SJCRH30 (cell line): ENCODE results near the gene PCK1. TPM values are rescaled to one million over a fixed set of nuclear protein-coding genes. Genes with fewer than 3 reads are reported as not detected.

Experiments used
- DNase-seq, 2 experiments: peaks; one replicate each; pipeline ENCODE4 v3.0.0-alpha.2; 2015 to 2020
- H3K27ac ChIP-seq: fragments of 250-450 bp; sonication (Bioruptor Pico); 2 replicates; pipeline ENCODE4 v1.5.1; 2020; ENCODE audit warnings: mild to moderate bottlenecking, moderate library complexity
- H3K27me3 ChIP-seq: fragments of 250-450 bp; sonication (Bioruptor Pico); 2 replicates; pipeline ENCODE4 v1.5.1; 2020; ENCODE audit warnings: mild to moderate bottlenecking, moderate library complexity
- H3K36me3 ChIP-seq: fragments of 250-450 bp; sonication (Bioruptor Pico); 2 replicates; pipeline ENCODE4 v1.5.1; 2020; ENCODE audit warnings: mild to moderate bottlenecking, moderate library complexity
- H3K4me1 ChIP-seq: fragments of 250-450 bp; sonication (Bioruptor Pico); 2 replicates; pipeline ENCODE4 v1.5.1; 2020; ENCODE audit warnings: mild to moderate bottlenecking, moderate library complexity
- H3K4me3 ChIP-seq: fragments of 250-450 bp; sonication (Bioruptor Pico); 2 replicates; pipeline ENCODE4 v1.5.1; 2020; ENCODE audit warnings: mild to moderate bottlenecking, moderate library complexity
- H3K9me3 ChIP-seq: fragments of 250-450 bp; sonication (Bioruptor Pico); replicated peaks from 2 replicates; pipeline ENCODE4 v1.5.1; 2020; ENCODE audit warnings: mild to moderate bottlenecking, moderate library complexity
- total RNA-seq: library from RNA; depleted of rRNA; stranded (reverse); fragments of >200 nt; shearing (Covaris generic); gene quantifications from 2 replicates; pipeline ENCODE4 v1.2.3, GENCODE V29; 2014

The PCK1 gene
- total RNA-seq, 1 experiment from 2014 or later, result not detected

DNA sequence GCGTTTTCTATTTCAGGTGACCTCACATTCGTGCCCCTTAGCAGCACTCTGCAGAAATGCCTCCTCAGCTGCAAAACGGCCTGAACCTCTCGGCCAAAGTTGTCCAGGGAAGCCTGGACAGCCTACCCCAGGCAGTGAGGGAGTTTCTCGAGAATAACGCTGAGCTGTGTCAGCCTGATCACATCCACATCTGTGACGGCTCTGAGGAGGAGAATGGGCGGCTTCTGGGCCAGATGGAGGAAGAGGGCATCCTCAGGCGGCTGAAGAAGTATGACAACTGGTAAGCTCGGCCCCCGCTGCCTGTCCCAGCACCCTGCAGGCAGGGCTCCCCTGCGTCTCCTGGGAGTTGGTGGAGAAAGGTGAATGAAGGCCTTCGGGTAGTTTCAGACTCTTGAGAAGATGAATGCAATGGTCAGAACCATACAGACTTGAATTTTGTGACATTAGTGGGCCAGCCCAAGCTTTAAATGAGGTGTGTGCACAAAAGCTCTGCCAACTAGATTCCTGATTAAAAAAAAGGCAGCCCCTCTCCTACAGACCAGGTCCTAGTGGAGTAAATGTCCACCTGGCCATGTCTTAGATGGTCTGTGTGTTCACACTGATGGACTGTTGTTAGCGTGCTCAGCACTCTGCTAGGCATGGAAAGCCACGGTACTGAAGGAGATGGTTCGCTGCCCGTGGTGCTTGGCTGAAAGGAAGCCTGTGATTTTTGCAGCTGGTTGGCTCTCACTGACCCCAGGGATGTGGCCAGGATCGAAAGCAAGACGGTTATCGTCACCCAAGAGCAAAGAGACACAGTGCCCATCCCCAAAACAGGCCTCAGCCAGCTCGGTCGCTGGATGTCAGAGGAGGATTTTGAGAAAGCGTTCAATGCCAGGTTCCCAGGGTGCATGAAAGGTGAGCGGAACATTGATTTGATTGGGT is 708 bp downstream of the PCK1 start:
- no peak overlapping the region for H3K27ac ChIP-seq
- H3K9me3 ChIP-seq, result no peaks in the 10 kb centered on the region
- no peak overlapping the region for H3K4me3 ChIP-seq
- no peak for DNase-seq
- peaks cover 29% of the 10 kb centered on the region for H3K27me3 ChIP-seq
- peaks cover 9% of the 10 kb centered on the region; the same call in 1 of the 2 replicates for H3K4me1 ChIP-seq
- H3K36me3 ChIP-seq, result no peaks in the 10 kb centered on the region

DNA sequence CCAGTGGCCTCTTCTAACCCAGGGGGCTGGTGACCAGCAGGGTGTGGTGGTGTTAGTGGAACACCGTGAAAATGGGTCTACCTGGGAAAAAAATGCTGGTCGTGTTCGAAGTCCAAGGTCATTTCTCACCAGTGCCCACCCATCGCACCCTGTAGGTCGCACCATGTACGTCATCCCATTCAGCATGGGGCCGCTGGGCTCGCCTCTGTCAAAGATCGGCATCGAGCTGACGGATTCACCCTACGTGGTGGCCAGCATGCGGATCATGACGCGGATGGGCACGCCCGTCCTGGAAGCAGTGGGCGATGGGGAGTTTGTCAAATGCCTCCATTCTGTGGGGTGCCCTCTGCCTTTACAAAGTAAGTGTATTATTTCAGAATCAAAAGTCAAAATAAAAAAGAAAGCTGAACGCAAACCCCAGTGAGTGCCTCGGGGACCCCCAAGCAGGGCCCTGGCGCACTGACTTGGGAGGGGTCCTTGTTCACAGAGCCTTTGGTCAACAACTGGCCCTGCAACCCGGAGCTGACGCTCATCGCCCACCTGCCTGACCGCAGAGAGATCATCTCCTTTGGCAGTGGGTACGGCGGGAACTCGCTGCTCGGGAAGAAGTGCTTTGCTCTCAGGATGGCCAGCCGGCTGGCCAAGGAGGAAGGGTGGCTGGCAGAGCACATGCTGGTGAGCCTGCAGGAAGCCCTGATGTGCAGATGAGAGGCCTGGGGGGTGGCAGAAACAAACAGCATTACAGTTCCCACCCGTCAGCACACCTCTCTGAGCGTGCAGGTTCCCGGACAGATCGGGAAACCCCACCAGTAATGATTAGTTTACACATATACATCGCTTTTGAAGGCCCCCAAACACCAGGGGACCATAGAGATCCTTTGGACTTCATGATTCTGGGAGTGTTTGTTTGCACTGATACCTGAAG is 1.9 kb downstream of the PCK1 start:
- Histone ChIP-seq H3K27ac (no peak overlapping the region), H3K36me3 (no peaks in the 10 kb centered on the region), H3K27me3 (peaks cover 26% of the 10 kb centered on the region), H3K4me1 (peaks cover 9% of the 10 kb centered on the region; the same call in 1 of the 2 replicates), H3K9me3 (no peaks in the 10 kb centered on the region), H3K4me3 (no peak overlapping the region)
- no peak for DNase-seq

DNA sequence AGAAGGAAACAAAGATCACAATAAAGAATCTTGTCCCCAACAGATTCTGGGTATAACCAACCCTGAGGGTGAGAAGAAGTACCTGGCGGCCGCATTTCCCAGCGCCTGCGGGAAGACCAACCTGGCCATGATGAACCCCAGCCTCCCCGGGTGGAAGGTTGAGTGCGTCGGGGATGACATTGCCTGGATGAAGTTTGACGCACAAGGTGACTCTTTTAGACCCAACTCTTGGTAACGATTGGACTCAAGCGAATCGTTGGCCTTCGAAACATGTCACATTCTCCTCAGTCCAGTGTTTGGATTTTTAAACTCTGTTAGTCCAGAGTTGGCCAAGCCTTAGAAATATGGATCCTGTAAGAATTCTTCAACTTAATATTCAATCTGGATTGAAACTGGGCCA is 2.6 kb downstream of the PCK1 start:
- no peaks in the 10 kb centered on the region for H3K36me3 ChIP-seq
- peaks cover 9% of the 10 kb centered on the region; the same call in 1 of the 2 replicates for H3K4me1 ChIP-seq
- H3K27ac ChIP-seq, result no peak overlapping the region
- DNase-seq, result no peak
- no peak overlapping the region for H3K4me3 ChIP-seq
- H3K9me3 ChIP-seq, result no peaks in the 10 kb centered on the region
- H3K27me3 ChIP-seq, result peaks cover 25% of the 10 kb centered on the region

DNA sequence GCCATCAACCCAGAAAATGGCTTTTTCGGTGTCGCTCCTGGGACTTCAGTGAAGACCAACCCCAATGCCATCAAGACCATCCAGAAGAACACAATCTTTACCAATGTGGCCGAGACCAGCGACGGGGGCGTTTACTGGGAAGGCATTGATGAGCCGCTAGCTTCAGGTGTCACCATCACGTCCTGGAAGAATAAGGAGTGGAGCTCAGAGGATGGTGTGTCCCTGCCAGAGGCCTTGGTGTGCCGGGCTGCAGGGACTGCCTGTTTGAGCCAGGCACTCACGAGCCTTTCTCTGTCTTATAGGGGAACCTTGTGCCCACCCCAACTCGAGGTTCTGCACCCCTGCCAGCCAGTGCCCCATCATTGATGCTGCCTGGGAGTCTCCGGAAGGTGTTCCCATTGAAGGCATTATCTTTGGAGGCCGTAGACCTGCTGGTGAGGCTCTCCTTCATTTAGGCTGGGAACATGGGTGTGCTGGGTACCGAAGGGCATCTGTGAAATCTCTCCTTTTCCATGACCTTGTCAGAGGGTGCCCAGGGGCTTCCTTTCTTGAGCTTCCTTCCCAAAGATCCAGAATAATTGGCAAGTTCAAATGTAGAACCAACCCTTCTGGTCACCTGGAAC is 3.4 kb downstream of the PCK1 start:
- peaks cover 7% of the 10 kb centered on the region; the same call in 1 of the 2 replicates for H3K4me1 ChIP-seq
- peaks cover 18% of the 10 kb centered on the region for H3K27me3 ChIP-seq
- H3K9me3 ChIP-seq, result no peaks in the 10 kb centered on the region
- no peak overlapping the region for H3K4me3 ChIP-seq
- no peak for DNase-seq
- no peak overlapping the region for H3K27ac ChIP-seq
- H3K36me3 ChIP-seq, result no peaks in the 10 kb centered on the region

DNA sequence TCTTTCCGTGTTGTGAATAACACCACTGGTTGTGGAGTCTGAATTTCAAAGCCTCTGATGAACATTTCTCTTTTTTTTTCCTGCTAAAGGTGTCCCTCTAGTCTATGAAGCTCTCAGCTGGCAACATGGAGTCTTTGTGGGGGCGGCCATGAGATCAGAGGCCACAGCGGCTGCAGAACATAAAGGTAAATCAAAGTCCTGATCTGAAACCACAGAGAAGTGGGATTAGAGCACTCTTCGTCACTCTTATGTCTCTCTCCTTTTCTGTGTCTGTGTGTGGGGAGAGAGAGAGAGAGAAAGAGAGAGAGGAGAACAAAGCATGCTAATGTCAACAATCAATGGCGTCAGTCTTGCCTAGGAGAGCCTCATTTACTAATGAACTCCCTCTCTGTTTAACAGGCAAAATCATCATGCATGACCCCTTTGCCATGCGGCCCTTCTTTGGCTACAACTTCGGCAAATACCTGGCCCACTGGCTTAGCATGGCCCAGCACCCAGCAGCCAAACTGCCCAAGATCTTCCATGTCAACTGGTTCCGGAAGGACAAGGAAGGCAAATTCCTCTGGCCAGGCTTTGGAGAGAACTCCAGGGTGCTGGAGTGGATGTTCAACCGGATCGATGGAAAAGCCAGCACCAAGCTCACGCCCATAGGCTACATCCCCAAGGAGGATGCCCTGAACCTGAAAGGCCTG is 4.2 kb downstream of the PCK1 start:
- DNase-seq, result no peak
- Histone ChIP-seq H3K9me3 (no peaks in the 10 kb centered on the region), H3K27ac (no peak overlapping the region), H3K27me3 (peaks cover 10% of the 10 kb centered on the region), H3K36me3 (no peaks in the 10 kb centered on the region), H3K4me3 (no peak overlapping the region), H3K4me1 (peaks cover 7% of the 10 kb centered on the region; the same call in 1 of the 2 replicates)

DNA sequence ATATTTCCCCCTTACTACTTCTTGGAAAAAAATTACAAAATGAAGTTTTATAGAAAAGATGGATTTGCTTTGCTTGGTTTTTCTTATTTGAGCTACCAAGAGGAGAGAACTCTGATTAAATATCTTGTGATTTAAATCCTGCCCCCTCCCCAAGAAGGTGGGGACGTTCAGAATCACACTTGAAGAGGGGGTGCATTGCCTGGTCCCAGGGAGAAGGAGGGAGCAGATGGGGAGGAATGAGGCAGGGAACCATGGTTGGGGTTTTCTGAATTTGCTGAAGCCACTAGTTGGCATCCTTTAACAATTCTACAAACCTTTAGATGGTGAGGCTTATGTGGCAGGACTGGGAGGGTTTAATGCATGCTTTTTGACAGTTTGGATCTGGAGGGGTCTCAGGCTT is 5.5 kb downstream of the PCK1 start:
- no peaks in the 10 kb centered on the region for H3K9me3 ChIP-seq
- no peak overlapping the region for H3K27ac ChIP-seq
- H3K27me3 ChIP-seq, result peaks cover 2% of the 10 kb centered on the region
- no peaks in the 10 kb centered on the region for H3K36me3 ChIP-seq
- peaks cover 11% of the 10 kb centered on the region for H3K4me1 ChIP-seq
- no peak for DNase-seq
- no peak overlapping the region for H3K4me3 ChIP-seq

DNA sequence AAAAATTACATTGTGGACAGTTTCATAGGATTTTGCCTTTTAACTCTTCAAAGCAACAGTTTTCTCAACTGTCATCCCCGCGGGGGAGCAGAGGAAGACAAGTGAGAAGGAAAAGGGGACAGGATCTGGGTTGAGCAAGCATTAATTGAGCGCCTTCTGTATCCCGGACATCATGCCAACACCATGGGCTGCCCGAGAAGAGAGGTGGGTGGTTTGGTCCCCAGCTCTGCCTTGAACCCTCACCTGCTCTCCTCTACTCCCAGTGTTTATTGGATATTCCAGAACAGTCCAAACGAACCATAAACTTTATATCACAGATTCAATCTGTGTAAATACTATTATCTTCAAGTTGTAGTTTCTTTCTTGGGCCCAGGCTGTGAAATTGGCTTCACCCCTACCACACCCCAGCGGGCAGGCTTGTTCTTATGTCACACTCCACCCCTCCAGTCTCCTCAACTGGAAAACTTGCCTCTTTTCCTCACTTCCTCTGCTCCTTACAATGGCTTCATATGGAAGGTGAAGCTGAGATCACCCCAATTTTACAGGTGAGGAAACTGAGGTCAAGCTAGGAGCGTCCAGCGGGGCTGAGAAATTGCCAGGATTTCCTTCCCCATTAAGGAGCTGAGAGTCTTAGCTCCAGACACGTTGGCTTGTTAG is 6.0 kb downstream of the PCK1 start:
- no peak overlapping the region for H3K27ac ChIP-seq
- no peaks in the 10 kb centered on the region; the same call in 1 of the 2 replicates for H3K27me3 ChIP-seq
- peaks cover 11% of the 10 kb centered on the region for H3K4me1 ChIP-seq
- no peak overlapping the region for H3K4me3 ChIP-seq
- no peak for DNase-seq
- H3K36me3 ChIP-seq, result no peaks in the 10 kb centered on the region
- H3K9me3 ChIP-seq, result no peaks in the 10 kb centered on the region

DNA sequence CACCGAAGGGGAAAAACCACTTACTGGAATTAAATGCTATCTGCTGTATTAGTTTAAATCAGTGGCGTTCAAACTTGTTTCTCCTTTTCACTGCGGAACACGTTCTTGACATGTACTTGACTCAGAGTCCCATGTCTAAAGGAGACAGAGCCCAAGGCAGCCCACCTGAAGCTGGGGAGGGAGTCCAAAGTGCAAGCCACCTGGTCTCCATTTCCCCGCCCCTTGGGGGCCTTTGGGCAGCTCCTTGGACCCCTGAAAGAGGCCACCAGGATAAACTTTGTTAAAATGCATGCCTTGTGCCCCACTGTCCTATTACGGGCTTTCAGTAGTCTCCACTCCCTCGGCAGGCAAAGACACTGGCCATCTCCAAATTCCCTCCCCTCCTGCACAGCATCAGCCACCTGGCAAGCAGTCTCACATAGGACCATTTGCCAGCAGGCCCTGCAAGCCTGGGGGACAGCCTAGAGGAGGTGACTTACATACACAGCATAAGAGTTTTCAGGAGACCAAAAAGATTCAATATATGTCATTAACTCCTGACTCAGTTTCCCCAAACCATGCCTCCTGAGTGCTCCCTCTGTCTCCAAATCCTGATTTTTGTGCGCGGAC is 6.7 kb downstream of the PCK1 start:
- H3K27me3 ChIP-seq, result no peaks in the 10 kb centered on the region; the same call in 1 of the 2 replicates
- DNase-seq, result no peak
- H3K36me3 ChIP-seq, result no peaks in the 10 kb centered on the region

DNA sequence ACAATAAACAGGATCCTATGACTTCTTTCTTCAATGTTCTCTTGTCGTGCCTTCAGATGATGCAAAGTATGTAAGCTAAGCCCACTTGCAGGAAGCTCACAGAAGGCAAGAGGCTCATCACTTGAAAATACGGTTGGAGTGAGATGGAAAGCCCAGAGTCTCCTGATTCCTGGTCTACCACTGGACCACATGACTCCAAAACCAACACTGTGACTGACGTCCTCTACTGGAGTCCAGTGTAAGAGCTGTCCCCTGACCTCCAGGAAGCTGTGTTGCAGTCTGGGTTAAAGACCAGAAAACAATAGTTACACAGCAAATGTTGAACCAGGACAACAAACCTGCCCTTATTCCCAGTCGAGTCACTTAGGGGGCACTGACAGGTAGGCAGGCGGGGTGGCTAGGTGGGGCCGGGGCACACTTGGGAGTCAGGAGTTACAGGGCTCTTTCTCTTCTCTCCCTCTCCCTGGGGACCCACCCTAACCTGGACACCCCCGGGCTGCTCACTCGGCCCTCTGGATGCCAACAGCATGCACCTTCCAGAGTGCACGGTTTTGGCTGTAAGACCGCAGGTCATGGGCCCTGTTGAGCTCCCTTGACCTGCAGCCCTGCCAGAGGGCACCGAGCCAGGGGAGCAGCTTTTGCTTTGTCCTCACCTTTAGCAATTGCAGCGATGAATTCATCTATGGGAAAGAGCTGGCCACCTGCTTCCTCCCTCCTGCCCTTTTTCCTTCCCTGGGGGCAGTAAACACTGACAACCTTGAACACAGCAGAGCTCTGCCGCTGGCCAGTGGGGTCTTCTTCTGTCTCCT is 7.4 kb downstream of the PCK1 start:
- no peak for DNase-seq
- H3K27ac ChIP-seq, result no peak overlapping the region

More for the DNA sequence above, 6.7 kb downstream of the PCK1 start:
- no peaks in the 10 kb centered on the region for H3K9me3 ChIP-seq
- no peak overlapping the region for H3K4me3 ChIP-seq
- peaks cover 11% of the 10 kb centered on the region for H3K4me1 ChIP-seq
- no peak overlapping the region for H3K27ac ChIP-seq

DNA sequence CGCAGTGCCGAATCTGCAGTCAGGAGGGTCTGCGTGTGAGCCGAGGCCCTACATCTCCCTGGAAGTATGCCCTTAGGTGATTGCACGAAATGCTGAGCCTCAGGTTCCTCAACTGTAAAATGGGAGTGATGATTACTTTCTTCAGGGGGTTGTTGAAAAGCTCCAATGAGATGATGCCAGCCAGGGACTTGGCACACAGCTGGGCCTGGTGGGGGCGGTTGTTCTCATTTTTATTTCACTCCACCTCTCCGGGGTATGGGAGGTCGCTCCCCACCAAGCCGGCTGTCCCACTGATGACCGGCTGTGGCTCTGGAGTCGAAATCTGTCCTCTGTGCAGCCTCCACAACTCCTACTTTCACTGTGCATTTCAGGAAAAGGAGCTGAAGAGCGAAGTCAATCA is 8.1 kb downstream of the PCK1 start:
- H3K36me3 ChIP-seq, result no peaks in the 10 kb centered on the region
- H3K4me3 ChIP-seq, result no peak overlapping the region
- no peaks in the 10 kb centered on the region; the same call in 1 of the 2 replicates for H3K27me3 ChIP-seq
- H3K4me1 ChIP-seq, result peaks cover 23% of the 10 kb centered on the region
- no peak overlapping the region for H3K27ac ChIP-seq
- DNase-seq, result no peak
- no peaks in the 10 kb centered on the region for H3K9me3 ChIP-seq

More for the DNA sequence above, 7.4 kb downstream of the PCK1 start:
- Histone ChIP-seq H3K27me3 (no peaks in the 10 kb centered on the region; the same call in 1 of the 2 replicates), H3K9me3 (no peaks in the 10 kb centered on the region), H3K36me3 (no peaks in the 10 kb centered on the region), H3K4me1 (peaks cover 17% of the 10 kb centered on the region), H3K4me3 (no peak overlapping the region)

DNA sequence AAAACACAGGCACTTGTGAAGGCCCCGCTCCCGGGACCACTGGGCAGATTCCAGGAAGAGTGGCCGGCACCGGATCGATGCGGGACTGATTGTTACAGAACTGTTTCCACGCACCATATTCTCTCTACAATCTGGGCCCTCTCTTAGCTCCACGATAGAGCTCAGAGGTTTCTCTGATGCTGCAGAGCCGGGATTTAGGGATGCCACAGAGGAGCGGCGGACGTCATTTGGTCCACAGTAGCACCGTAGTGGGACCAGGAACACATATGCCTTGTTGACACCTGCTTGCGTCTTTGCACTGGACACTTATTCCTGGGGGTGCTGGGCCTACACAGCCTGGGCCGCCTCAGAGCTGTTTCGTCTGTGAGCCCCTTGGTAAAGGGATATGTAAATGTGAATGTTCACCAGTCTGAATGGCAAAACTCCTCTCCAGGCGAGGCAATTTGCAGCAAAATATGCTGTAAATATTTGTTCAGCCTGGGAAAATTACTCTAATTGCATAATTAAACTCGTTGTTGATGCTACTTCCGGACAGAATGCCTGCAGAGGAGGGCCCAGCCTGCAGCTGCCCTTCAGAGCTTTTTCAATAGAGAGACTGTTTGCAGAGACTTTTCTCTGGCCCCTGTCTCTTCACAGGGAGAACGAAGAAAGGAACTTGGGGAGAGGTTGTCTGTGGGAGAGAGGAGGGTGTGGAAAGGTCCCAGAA is 9.4 kb downstream of the PCK1 start:
- Histone ChIP-seq H3K36me3 (no peaks in the 10 kb centered on the region), H3K27me3 (no peaks in the 10 kb centered on the region; the same call in 1 of the 2 replicates), H3K9me3 (no peaks in the 10 kb centered on the region), H3K4me1 (peaks cover 29% of the 10 kb centered on the region), H3K27ac (no peak overlapping the region; the same call in 1 of the 2 replicates), H3K4me3 (no peak overlapping the region; the same call in 1 of the 2 replicates)
- no peak for DNase-seq

DNA sequence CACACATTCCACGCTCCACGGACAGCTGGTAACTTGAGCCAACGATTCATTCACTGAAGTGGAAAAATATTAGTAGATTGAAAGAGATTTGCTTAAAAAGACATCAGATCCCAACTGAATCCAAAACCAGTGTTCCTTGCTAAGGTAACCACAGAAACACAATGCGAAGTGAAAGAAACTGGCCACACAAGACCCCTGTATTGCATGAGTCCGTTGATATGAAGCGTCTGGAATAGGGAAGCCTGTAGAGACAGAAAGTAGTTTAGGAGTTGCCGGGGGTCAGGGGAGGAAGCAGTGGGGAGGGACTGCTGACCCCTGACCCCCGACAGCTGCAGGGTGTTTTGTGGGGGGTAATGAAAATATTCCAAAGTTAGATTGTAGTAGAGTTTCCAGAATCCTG is 10.0 kb downstream of the PCK1 start:
- no peak overlapping the region; the same call in 1 of the 2 replicates for H3K27ac ChIP-seq
- H3K27me3 ChIP-seq, result no peaks in the 10 kb centered on the region; the same call in 1 of the 2 replicates
- H3K4me1 ChIP-seq, result peaks cover 29% of the 10 kb centered on the region
- peak overlapping the region; percentile 3; the same call in 1 of the 2 replicates for H3K4me3 ChIP-seq
- no peaks in the 10 kb centered on the region for H3K9me3 ChIP-seq
- DNase-seq, result no peak
- no peaks in the 10 kb centered on the region for H3K36me3 ChIP-seq
